Measurements from ENCODE around the gene TRABD2B. TPM values are rescaled to one million over a fixed set of nuclear protein-coding genes. Genes with fewer than 3 reads are reported as not detected.

The TRABD2B gene
- total and polyA plus RNA-seq, 2 of the 4 experiments (the other 2 are of a cell fraction) = not detected

DNA sequence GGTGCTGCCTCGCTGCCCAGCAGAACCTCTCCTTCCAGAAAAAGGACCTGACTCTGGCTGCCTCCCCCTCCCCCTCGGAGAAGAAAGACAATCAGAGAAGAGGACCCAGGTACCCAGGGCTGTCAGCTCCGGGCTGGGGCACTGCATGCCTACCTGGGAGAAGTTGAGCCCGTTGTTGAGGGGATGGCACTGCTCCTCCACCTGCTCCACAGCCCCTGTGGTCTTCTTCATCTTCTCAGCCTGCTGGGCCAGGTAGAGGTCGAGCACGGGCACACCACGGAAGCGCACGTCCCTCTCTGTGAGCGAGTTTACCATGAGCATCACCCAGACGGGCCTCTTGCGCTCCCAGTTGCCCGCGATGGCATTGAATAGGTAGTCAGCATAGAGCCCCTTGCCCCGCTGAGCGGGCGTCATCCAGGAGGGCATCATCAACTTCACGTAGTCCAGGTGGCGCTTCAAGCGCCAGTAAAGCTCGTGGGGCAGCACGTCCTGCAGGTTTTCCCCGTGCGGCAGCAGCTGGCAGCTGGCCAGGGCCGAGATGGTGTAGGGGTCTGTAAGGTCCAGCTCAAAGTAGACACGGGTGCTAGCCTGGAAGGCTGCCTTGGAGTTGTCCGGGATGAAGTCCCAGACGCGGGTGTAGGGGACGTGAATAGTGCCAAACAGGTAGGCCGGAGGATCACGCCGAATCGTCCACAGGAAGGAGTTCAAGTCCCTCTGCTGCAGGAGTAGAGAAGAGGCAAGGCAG, 3.1 kb downstream of the TRABD2B start:
- CTCF ChIA-PET = no interaction called here
- H3K4me3 ChIP-seq (ENCODE audit: insufficient read depth, low read depth, low read length) = no peak overlapping the region
- no peak overlapping the region for H2AFZ ChIP-seq (replicated peaks; ENCODE audit: low read length, poor library complexity)
- H4K20me1 ChIP-seq (ENCODE audit: insufficient read depth, low read length) = no peaks in the 10 kb centered on the region
- no peaks in the 10 kb centered on the region for H3K36me3 ChIP-seq (ENCODE audit: control insufficient read depth, insufficient read depth, low read length)
- H2BK120ac ChIP-seq (ENCODE audit: low read depth, low read length) = no peak overlapping the region
- no peak overlapping the region for H3K27ac ChIP-seq (ENCODE audit: insufficient read depth, low read length)
- H3K4me2 ChIP-seq (ENCODE audit: low read depth, low read length) = no peak overlapping the region
- H3K4ac ChIP-seq (ENCODE audit: low read depth, low read length) = no peak overlapping the region
- no peaks in the 10 kb centered on the region for H3K4me1 ChIP-seq (ENCODE audit: control insufficient read depth, insufficient read depth, low read length)
- DNase-seq = no peak
- H2BK20ac ChIP-seq (ENCODE audit: low read depth, low read length) = no peak overlapping the region
- H3K56ac ChIP-seq (ENCODE audit: extremely low read depth, insufficient read depth, low read length) = no peak overlapping the region
- H2AK9ac ChIP-seq (replicated peaks; ENCODE audit: low read depth, low read length, poor library complexity) = no peak overlapping the region
- H3K9ac ChIP-seq (ENCODE audit: low read depth, low read length) = no peak overlapping the region
- no peak overlapping the region for H3K14ac ChIP-seq (replicated peaks; ENCODE audit: low read depth, low read length)
- no peak for TF ChIP-seq RAD21 (IDR thresholded peaks at IDR 0.05; ENCODE audit: low read length)
- TF ChIP-seq RCOR1 (IDR thresholded peaks at IDR 0.05; ENCODE audit: insufficient replicate concordance, low read length) = no peak
- no peak for TF ChIP-seq MXI1 (IDR thresholded peaks at IDR 0.05; ENCODE audit: borderline replicate concordance, low read depth, low read length)
- no peak for TF ChIP-seq MAFK (IDR thresholded peaks at IDR 0.05; ENCODE audit: low read depth, low read length)
- no peak for TF ChIP-seq USF2 (IDR thresholded peaks at IDR 0.05; ENCODE audit: low read depth, low read length)
- no peak for TF ChIP-seq ELK1 (IDR thresholded peaks at IDR 0.05; ENCODE audit: borderline replicate concordance, low read depth, low read length)
- no peak for TF ChIP-seq NFE2L2 (IDR thresholded peaks at IDR 0.05; ENCODE audit: low read depth, low read length)
- no peak for TF ChIP-seq SMC3 (IDR thresholded peaks at IDR 0.05; ENCODE audit: low read depth, low read length)
- TF ChIP-seq, protein P1, sequence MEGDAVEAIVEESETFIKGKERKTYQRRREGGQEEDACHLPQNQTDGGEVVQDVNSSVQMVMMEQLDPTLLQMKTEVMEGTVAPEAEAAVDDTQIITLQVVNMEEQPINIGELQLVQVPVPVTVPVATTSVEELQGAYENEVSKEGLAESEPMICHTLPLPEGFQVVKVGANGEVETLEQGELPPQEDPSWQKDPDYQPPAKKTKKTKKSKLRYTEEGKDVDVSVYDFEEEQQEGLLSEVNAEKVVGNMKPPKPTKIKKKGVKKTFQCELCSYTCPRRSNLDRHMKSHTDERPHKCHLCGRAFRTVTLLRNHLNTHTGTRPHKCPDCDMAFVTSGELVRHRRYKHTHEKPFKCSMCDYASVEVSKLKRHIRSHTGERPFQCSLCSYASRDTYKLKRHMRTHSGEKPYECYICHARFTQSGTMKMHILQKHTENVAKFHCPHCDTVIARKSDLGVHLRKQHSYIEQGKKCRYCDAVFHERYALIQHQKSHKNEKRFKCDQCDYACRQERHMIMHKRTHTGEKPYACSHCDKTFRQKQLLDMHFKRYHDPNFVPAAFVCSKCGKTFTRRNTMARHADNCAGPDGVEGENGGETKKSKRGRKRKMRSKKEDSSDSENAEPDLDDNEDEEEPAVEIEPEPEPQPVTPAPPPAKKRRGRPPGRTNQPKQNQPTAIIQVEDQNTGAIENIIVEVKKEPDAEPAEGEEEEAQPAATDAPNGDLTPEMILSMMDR (conservative IDR thresholded peaks at IDR 0.05; ENCODE audit: low read depth, low read length) = no peak
- TF ChIP-seq MAZ (IDR thresholded peaks at IDR 0.05; ENCODE audit: borderline replicate concordance, low read depth, low read length) = no peak
- no peak for TF ChIP-seq RFX5 (IDR thresholded peaks at IDR 0.05; ENCODE audit: low read depth, low read length)
- no peak for TF ChIP-seq CHD1 (IDR thresholded peaks at IDR 0.05; ENCODE audit: low read depth, low read length)
- BruUV-seq (replicated peaks) = no TSS peak
- H3K18ac ChIP-seq (ENCODE audit: low read depth, low read length) = no peak overlapping the region
- H3K9me1 ChIP-seq (ENCODE audit: insufficient read depth, low read length) = no peaks in the 10 kb centered on the region
- H4K5ac ChIP-seq (ENCODE audit: low read depth, low read length) = no peak overlapping the region
- dilution Hi-C loops (cut with HindIII; ENCODE audit: low sequenced_read_pairs, unreplicated experiment) = no loop called here
- in situ Hi-C loops (cut with MboI; ENCODE audit: low sequenced_read_pairs) = no loop called here
- POLR2A ChIA-PET (ENCODE audit: unreplicated experiment) = no interaction called here
- intact Hi-C loops (cut with micrococcal nuclease) = loop anchor here (10.0 kb wide), 1 partner anchor 211 kb away; no protein-coding TSS in a partner anchor
- WGBS, 2 experiments (ENCODE audit: extremely low coverage in 2 of 2, insufficient read length in 1 of 2) = 83% methylated on average over 17 of the region's 34 CpGs; no CpG with 5 or more reads in 1 of the 2 experiments
- H2BK5ac ChIP-seq (ENCODE audit: low read depth, low read length, poor library complexity, severe bottlenecking) = no peak overlapping the region
- no peak overlapping the region for H4K91ac ChIP-seq (ENCODE audit: insufficient read depth, low read depth, low read length)
- H2AK5ac ChIP-seq (ENCODE audit: low read depth, low read length) = no peak overlapping the region
- H3K9me3 ChIP-seq (ENCODE audit: control insufficient read depth, insufficient read depth, low read length) = no peaks in the 10 kb centered on the region
- H3K27me3 ChIP-seq (ENCODE audit: control insufficient read depth, insufficient read depth, low read length) = peaks cover 33% of the 10 kb centered on the region
- no peak overlapping the region for H2BK15ac ChIP-seq (ENCODE audit: low read depth, low read length)
- H3K23ac ChIP-seq (ENCODE audit: low read depth, low read length) = no peak overlapping the region
- no peaks in the 10 kb centered on the region for H3K79me1 ChIP-seq (ENCODE audit: low read depth in 1 of 2, low read length in 2 of 2)
- H4K8ac ChIP-seq (ENCODE audit: low read depth in 2 of 2, low read length in 2 of 2) = no peak overlapping the region
- ATAC-seq (ENCODE audit: low read depth) = no peak
